GM23248 (cell line): ENCODE results near the gene MAVS. TPM values are rescaled to one million over a fixed set of nuclear protein-coding genes. Genes with fewer than 3 reads are reported as not detected.

Experiments
- DNase-seq: peaks from one replicate; pipeline ENCODE4 v3.0.0-alpha.2; 2015
- H2AFZ ChIP-seq: fragments of 200-600 bp; sonication (generic); 2 replicates; pipeline ENCODE4 v1.6.1; 2016; ENCODE audit warnings: antibody characterized with exemption
- H3F3A ChIP-seq: fragments of 200-600 bp; sonication (generic); 2 replicates; pipeline ENCODE4 v1.6.1; 2016; ENCODE audit warnings: mild to moderate bottlenecking, antibody characterized with exemption, mixed run types; ENCODE audit not compliant: insufficient read depth
- H3K27ac ChIP-seq: fragments of 200-600 bp; sonication (generic); 2 replicates; pipeline ENCODE4 v1.5.1; 2016; ENCODE audit warnings: mild to moderate bottlenecking
- H3K27me3 ChIP-seq: fragments of 200-600 bp; sonication (generic); replicated peaks from 2 replicates; pipeline ENCODE4 v1.6.1; 2016; ENCODE audit warnings: mild to moderate bottlenecking; ENCODE audit not compliant: insufficient read depth
- H3K36me3 ChIP-seq: fragments of 200-600 bp; sonication (generic); 2 replicates; pipeline ENCODE4 v1.6.1; 2016; ENCODE audit warnings: low read depth, mild to moderate bottlenecking
- H3K4me1 ChIP-seq: fragments of 200-600 bp; sonication (generic); 2 replicates; pipeline ENCODE4 v1.6.1; 2016; ENCODE audit warnings: mild to moderate bottlenecking; ENCODE audit not compliant: insufficient read depth
- H3K4me2 ChIP-seq: fragments of 200-600 bp; sonication (generic); one replicate; pipeline ENCODE4 v1.6.1; 2016; ENCODE audit warnings: mild to moderate bottlenecking; ENCODE audit not compliant: unreplicated experiment
- H3K4me3 ChIP-seq: fragments of 200-600 bp; sonication (generic); 2 replicates; pipeline ENCODE4 v1.5.1; 2016; ENCODE audit warnings: mild to moderate bottlenecking
- H3K79me2 ChIP-seq: fragments of 200-600 bp; sonication (generic); 2 replicates; pipeline ENCODE4 v1.6.1; 2016; ENCODE audit warnings: mild to moderate bottlenecking; ENCODE audit not compliant: insufficient read depth
- H3K9ac ChIP-seq: fragments of 200-600 bp; sonication (generic); 2 replicates; pipeline ENCODE4 v1.6.1; 2016; ENCODE audit warnings: mild to moderate bottlenecking
- H3K9me2 ChIP-seq: fragments of 200-600 bp; sonication (generic); 2 replicates; pipeline ENCODE4 v1.6.1; 2016; ENCODE audit warnings: mixed run types, mild to moderate bottlenecking, moderate library complexity; ENCODE audit not compliant: insufficient read depth
- H3K9me3 ChIP-seq: fragments of 200-600 bp; sonication (generic); one replicate; pipeline ENCODE4 v1.6.1; 2017; ENCODE audit warnings: low read depth
- H4K20me1 ChIP-seq: fragments of 200-600 bp; sonication (generic); 2 replicates; pipeline ENCODE4 v1.6.0; 2016; ENCODE audit not compliant: insufficient read depth
- EZH2 ChIP-seq: fragments of 200-600 bp; sonication (generic); IDR thresholded peaks from 2 replicates; pipeline ENCODE4 v1.6.1; 2018; ENCODE audit warnings: antibody characterized with exemption, mild to moderate bottlenecking; ENCODE audit not compliant: insufficient read depth, poor library complexity, severe bottlenecking
- EZH2phosphoT487 ChIP-seq: fragments of 200-600 bp; sonication (generic); IDR thresholded peaks from 2 replicates; pipeline ENCODE4 v1.6.1; 2018; ENCODE audit warnings: antibody characterized with exemption, moderate library complexity, mild to moderate bottlenecking, low read depth; ENCODE audit not compliant: insufficient read depth
- WGBS, 2 experiments: methylation state at CpG; one replicate each; pipeline ENCODE4 v1.1.6; 2015 to 2017; ENCODE audit warnings: low lambda C conversion rate in 2 of 2, low coverage in 1 of 2; ENCODE audit errors: missing lambda C conversion rate in 2 of 2; 5-methylcytosine and 5-hydroxymethylcytosine counted together
- in situ Hi-C: fragments of 300-500 bp; cut with MboI; formaldehyde crosslinking; loops from 2 replicates; pipeline ENCODE4 v1.15.0; 2020
- polyA plus RNA-seq: library from polyadenylated mRNA; unstranded; fragments of >200 nt; fragmentation: Nextera tagmentation; extraction: Ambion mirVana; gene quantifications from 2 replicates; pipeline ENCODE4 v1.2.1, GENCODE V29; 2016
- total RNA-seq: library from RNA; depleted of rRNA; stranded (reverse); fragments of >200 nt; shearing (Covaris generic); gene quantifications from 2 replicates; pipeline ENCODE4 v1.2.3, GENCODE V29; 2014

The MAVS gene
- total and polyA plus RNA-seq, 2 experiments from 2014 or later = 12.0 to 22.0 TPM

DNA sequence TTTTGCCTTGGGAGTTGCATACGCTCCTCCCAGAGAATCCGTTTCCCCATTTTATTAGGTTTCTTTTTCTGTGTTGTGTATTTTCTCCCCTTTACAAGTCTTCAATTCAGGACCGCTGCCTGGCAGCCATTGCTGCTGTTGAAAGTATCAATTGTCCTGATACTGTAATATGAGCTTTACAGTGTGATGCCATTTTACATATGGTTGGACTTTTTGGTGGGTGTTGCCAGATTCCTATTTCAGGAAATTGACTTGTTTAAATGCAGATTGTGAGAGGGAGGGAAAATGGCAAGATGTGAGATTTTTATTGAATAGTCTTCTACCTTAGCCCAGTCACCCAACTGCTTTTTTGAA, 43.7 kb downstream of the MAVS start:
- H3K27me3 ChIP-seq = no peaks in the 10 kb centered on the region
- H3K9me3 ChIP-seq = no peaks in the 10 kb centered on the region
- WGBS, 2 experiments = 0 to 1% methylated on average over 3 of the region's 3 CpGs
- H3F3A ChIP-seq = peaks cover 41% of the 10 kb centered on the region
- H3K4me2 ChIP-seq = peak overlapping the region; percentile 99
- H3K79me2 ChIP-seq = peaks cover 97% of the 10 kb centered on the region
- H3K9me2 ChIP-seq = no peaks in the 10 kb centered on the region
- no peak for TF ChIP-seq EZH2phosphoT487
- TF ChIP-seq EZH2 = no peak
- peak; percentile 67 for DNase-seq
- H2AFZ ChIP-seq = peak overlapping the region; percentile 4; the same call in 1 of the 2 replicates
- H3K9ac ChIP-seq = peak overlapping the region; percentile 94
- H3K27ac ChIP-seq = peak overlapping the region; percentile 82
- in situ Hi-C loops = no loop called here
- H3K4me3 ChIP-seq = peak overlapping the region; percentile 98
- H3K4me1 ChIP-seq = peaks cover 40% of the 10 kb centered on the region
- peaks cover 35% of the 10 kb centered on the region for H4K20me1 ChIP-seq
- no peaks in the 10 kb centered on the region for H3K36me3 ChIP-seq

DNA sequence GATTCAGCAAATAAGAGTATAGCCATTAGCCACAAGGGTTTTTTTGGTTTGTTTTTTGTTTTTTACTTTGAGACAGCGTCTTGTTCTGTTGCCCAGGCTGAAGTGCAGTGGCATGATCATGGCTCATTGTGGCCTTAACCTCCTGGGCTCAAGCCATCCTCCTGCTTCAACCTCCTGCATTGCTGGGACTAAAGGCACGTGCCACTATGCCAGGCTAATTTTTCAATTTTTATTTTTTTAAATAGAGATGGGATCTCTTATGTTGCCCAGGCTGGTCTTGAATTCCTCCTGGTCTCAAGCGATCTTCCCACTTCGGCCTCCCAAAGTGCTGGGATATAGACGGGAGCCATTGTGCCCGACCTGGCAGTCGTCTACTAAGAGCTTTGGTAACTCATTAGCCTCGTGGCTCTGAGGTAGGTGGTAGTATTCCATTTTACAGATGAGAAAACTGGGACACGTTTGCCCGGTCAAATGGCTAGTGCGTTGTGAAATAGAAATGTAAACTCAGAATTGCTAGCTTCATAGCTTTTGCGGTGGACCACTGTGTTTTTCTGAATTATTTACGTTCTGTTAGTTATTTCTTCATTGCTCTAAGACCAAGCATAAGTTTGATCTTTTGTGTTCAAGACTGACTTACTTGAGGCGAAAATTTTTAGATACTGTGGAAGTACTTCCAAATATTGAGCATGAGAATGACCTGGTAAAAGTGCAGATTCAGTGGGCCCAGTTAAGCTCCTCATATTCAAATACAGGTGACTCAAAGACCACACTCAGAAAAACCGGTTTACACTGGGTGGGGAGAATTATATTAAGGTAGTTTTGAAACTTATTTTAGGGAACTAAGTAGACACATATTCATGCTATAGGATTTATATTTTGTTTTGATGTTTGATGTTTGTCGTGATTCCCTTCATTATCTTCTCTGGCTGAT, 44.6 kb downstream of the MAVS start:
- peak overlapping the region; percentile 98 for H3K4me3 ChIP-seq
- in situ Hi-C loops = no loop called here

DNA sequence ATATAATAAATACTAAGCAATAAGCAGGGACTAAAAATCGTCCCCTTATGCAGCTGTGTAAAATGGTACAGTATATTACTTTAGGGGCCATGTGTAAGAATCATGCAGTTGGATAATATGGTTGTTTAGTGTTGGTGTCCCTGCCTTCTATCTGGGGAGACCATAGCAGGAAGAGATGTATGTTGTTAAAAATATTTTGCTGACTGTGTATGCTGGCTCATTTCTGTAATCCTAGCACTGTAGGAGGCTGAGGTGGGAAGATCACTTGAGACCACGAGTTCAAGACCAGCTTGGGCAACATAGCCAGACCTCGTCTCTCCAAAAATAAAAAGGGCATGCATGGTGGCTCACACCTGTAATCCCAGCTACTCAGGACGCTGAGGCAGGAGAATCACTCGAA, 48.2 kb downstream of the MAVS start:
- Histone ChIP-seq H3K9ac (no peak overlapping the region), H3K4me2 (no peak overlapping the region), H3K9me3 (no peaks in the 10 kb centered on the region), H2AFZ (no peak overlapping the region), H3K9me2 (no peaks in the 10 kb centered on the region), H3K4me3 (no peak overlapping the region), H3K36me3 (no peaks in the 10 kb centered on the region), H3K4me1 (peaks cover 72% of the 10 kb centered on the region), H3K27ac (no peak overlapping the region), H4K20me1 (peaks cover 70% of the 10 kb centered on the region), H3F3A (peaks cover 73% of the 10 kb centered on the region), H3K79me2 (peaks cover 100% of the 10 kb centered on the region), H3K27me3 (no peaks in the 10 kb centered on the region)
- DNase-seq = no peak
- TF ChIP-seq EZH2 (no peak), EZH2phosphoT487 (no peak)
- in situ Hi-C loops = no loop called here
- WGBS, 2 experiments = 73 to 77% methylated on average over 5 of the region's 5 CpGs

More for the DNA sequence above, 44.6 kb downstream of the MAVS start:
- WGBS, 2 experiments = 16 to 18% methylated on average over 16 of the region's 16 CpGs
- Histone ChIP-seq H3K9me3 (no peaks in the 10 kb centered on the region), H4K20me1 (peaks cover 42% of the 10 kb centered on the region), H3K4me2 (peak overlapping the region; percentile 99), H3K9me2 (no peaks in the 10 kb centered on the region), H3K27me3 (no peaks in the 10 kb centered on the region), H2AFZ (no peak overlapping the region), H3F3A (peaks cover 46% of the 10 kb centered on the region), H3K36me3 (no peaks in the 10 kb centered on the region), H3K27ac (peak overlapping the region; percentile 82), H3K9ac (peak overlapping the region; percentile 94), H3K4me1 (peaks cover 48% of the 10 kb centered on the region), H3K79me2 (peaks cover 97% of the 10 kb centered on the region)
- DNase-seq = peak; percentile 30
- TF ChIP-seq EZH2phosphoT487 = no peak
- TF ChIP-seq EZH2 = no peak

DNA sequence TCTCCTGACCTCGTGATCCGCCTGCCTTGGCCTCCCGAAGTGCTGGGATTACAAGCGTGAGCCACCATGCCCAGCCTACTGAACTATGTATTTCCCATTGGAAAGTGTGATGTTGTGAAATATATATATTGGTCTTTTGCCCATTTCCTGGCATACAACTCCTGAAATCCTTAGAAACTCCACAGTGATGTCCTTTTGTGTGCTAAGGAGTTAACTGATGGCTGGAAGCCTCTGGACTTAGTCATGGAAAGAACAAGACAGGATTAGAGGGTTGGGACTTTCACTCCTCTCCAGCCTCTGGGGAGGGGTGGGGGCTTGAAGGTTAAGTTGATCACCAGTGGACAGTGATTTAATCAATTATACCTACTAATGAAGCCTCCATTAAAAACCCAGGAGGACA, 49.7 kb downstream of the MAVS start:
- peaks cover 84% of the 10 kb centered on the region for H3K4me1 ChIP-seq
- no peaks in the 10 kb centered on the region for H3K36me3 ChIP-seq
- no peaks in the 10 kb centered on the region for H3K27me3 ChIP-seq
- peak overlapping the region; percentile 51 for H3K4me2 ChIP-seq
- in situ Hi-C loops = no loop called here
- peaks cover 68% of the 10 kb centered on the region for H3F3A ChIP-seq
- no peak for TF ChIP-seq EZH2
- TF ChIP-seq EZH2phosphoT487 = no peak
- peak overlapping the region; percentile 48 for H3K27ac ChIP-seq
- peak overlapping the region; percentile 48 for H3K4me3 ChIP-seq
- no peaks in the 10 kb centered on the region for H3K9me3 ChIP-seq
- peaks cover 100% of the 10 kb centered on the region for H3K79me2 ChIP-seq
- H3K9me2 ChIP-seq = no peaks in the 10 kb centered on the region
- H3K9ac ChIP-seq = no peak overlapping the region
- H2AFZ ChIP-seq = no peak overlapping the region
- peaks cover 68% of the 10 kb centered on the region for H4K20me1 ChIP-seq
- peak; percentile 64 for DNase-seq
- WGBS, 2 experiments = 25 to 33% methylated on average over 4 of the region's 4 CpGs
